Gastrocnemius medialis (tissue), 4 donors: ENCODE results near the gene TTN.

ENCODE experiments used
- CTCF ChIP-seq, 5 experiments: fragments of 450-650 bp in 3 of 5; fragments of 200-600 bp in 2 of 5; sonication (generic) in 2 of 5; IDR thresholded peaks in 4 of 5; conservative IDR thresholded peaks in 1 of 5; 1 replicate in 4 of 5; 2 replicates in 1 of 5; pipeline ENCODE4 v1.5.1; 2016 to 2019; ENCODE audit warnings: antibody characterized with exemption in 5 of 5, mild to moderate bottlenecking in 3 of 5, moderate library complexity in 3 of 5
- POLR2A ChIP-seq, 2 donors: fragments of 450-650 bp; IDR thresholded peaks; one replicate each; pipeline ENCODE4 v1.6.1; 2017; ENCODE audit warnings: antibody characterized with exemption in 2 of 2, mild to moderate bottlenecking in 2 of 2, moderate library complexity in 2 of 2

DNA sequence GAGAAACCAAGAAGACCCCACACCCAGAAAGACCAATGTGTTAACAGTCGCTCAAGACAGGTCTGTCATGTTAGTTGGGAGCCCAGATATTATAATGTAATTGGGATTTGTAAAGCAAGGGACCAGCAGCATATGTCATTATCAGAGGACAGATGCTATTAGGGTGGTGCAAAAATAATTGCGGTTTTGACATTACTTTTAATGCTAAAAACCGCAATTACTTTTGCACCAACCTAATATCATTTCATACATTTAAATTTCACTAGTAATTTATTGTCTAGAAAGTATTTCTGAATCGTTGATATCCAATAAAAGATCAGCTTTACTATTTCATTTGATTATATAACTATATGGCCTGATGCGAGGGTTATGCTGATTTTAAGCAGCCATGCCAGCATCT is 131.2 kb downstream of the TTN start:
- no peak for TF ChIP-seq CTCF (IDR thresholded peaks at IDR 0.05 in 4 of 5, conservative IDR thresholded peaks at IDR 0.05 in 1 of 5)
- TF ChIP-seq POLR2A (IDR thresholded peaks at IDR 0.05) = no peak
